IPS DF 4.7 (cell line): ENCODE measurements around the gene NFYC.

Source experiments
- DNase-seq: peaks from one replicate; pipeline ENCODE4 v3.0.0-alpha.2; 2013; ENCODE audit warnings: low spot score; ENCODE audit errors: extremely low read depth

Gene NFYC

DNA sequence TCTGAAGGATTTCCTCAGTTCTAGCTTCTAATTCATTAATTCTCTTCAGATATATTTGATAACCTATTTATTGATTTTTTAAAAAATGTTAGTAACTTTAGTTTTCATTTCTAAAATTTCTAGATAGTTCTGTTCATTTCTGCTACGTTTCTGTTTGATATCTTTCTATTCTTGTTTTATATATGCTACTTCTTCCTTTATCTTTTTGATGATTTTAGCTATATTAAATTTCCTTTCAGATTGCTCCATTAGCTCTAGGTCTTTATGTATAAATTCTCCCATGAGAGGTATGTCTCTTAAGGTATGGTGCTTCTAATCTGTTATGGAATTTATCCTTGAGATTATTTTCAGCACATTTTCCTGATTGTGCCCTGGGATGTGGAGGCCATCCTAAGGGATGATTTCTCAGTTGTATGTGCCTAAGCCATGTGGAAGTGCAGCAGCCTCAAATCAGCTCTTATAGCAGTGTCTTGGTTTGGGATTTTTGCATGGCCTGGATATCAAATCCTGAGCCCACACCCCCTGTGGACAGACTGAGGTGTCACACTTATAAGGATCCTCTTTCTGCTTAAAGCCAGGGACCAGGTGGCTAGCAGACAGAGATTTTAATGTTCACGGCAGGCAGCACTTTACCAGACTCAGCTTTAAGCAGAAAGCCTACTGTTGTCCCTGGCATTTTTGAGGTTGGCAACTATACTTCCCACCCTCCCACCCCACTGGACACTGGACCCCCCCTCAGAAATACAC is 85.9 kb downstream of the NFYC start:
- DNase-seq: no peak

DNA sequence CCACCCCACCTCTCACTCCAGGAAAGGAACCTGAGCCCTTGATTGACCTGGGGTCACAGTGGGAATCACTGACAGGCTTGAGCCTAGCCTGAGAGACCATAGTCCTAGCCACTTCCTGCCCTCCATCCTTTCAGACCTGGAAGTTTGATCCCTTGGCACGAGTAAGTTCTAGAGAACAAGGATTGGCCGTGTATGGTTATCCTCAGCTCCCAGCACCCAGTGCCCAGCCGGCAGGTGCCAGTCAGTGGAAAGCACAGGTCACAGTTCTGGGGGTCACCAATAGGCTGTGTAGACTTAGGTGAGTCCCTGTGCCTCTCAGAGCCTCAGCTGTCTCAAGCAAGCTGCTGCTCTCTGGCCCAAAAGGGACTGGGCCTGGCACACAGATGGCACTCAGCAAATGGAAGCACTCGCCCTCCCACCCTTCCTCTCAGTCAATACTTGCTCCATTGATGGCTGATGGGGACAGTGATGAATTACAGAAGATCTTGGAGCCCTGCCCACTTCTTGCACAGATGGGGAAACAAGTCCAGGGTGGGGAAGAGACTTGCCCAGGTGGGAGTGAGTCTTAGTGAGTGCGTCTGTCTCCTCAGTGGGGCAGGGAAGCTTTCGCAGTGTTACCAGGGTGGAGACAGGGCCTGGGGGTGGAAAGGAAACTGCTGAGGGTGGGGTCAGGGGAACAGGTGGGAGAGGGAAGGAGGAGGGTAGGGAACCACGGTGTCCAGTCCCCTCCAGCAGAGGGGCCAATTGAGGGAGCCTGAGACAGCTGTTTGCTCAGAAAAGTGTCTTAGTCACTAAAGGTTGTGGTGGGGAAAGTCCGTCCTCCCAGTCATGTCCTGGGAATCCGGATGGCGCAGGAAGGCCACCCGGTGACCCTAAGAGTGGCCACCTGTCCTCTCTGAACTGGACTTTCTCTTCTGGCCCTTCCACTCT is 89.4 kb downstream of the NFYC start:
- DNase-seq: no peak

DNA sequence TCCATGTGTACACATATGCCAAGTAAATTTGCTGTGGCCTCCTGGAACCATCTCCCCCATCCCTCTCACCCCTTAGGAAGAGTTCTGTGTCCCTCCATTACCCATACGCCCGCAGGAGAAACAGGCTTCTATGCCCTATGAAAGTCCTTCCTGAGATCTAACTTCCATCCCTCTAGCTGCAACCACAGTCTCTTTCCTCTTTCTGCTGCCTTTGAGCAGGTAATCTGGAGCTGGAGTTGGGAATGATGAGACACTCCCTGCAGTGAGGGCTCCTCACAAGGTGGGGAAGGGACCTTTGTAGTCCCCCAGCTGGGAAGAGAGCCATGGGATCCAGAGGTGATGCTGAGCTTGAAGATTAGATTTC is 90.1 kb downstream of the NFYC start:
- DNase-seq: no peak

DNA sequence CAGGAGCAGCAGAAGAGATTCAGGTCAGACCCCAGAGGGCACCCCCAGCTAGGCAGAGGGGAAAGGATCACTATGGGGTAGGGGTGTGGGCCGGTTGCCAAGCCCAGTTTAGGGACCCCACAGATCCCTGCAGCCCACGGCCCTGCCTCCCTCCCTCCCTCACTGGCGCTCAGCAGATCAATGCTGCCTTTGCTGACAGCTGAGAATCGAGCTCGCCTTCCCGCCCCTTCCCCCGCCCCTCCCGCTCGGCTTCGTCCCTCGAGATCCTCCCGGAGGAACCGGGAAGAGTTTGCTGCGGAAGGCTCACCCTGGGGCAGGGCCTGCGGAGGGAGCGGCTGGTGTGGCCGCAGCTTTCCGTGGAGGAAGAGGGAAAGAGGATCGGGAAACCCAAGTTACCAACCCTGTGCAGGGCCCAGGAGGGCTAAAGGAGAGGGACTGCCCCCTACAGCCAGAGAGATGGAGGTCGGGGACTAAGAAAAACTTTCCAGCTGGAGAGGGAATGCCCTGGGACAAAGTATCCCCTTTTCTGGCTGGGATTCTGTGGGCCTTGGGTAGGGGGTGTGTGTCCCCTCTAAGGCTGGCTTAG is 91.0 kb downstream of the NFYC start:
- no peak for DNase-seq

DNA sequence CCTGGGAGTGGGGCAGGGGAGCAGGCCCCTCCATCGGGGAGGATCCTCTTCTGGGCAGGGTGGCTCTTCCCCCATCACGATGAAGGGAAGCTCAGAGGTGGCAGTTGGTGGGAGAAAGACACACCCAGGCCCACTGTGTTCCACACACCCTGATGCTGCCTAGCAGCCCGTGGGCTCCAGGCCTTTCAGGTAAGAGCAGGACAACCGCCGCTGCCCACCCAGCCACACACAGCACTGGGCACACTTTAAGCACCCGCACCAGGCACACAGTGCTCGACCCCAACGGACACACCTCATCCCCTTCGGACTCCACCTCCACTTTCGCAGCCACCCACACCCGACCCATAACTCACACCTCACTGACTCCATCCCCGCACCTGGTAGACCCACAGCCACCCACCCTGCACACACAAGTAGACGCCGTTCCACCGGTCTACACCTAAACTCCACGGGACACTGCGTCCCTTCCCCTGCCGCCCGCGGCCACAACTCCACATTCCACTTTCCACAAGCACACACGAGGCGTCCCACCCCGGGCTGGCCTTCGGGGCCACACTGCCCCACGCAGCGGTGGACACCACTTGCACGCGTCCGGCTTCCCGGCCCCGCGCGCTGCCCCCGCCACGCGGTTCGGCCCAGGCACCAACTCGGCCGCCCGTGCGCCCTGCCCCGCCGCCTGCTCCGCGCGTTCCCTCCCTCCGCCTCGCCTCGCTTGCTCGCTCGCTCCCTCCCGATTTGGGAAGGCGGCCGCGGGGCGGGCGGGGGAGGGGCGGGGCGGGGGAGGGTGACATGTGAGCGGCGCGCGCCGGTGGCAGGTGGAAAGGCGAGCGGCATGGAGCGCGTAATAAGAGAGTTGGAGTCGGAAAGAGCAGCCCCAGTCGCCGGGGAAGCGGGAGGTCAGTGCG is 91.7 kb downstream of the NFYC start, which contains the start of gene KCNQ4:
Gene KCNQ4 (plus strand): TSS at position 787 of the 905 bp plus-strand sequence. CDS start 307 bp downstream, outside the sequence.
- no peak for DNase-seq

DNA sequence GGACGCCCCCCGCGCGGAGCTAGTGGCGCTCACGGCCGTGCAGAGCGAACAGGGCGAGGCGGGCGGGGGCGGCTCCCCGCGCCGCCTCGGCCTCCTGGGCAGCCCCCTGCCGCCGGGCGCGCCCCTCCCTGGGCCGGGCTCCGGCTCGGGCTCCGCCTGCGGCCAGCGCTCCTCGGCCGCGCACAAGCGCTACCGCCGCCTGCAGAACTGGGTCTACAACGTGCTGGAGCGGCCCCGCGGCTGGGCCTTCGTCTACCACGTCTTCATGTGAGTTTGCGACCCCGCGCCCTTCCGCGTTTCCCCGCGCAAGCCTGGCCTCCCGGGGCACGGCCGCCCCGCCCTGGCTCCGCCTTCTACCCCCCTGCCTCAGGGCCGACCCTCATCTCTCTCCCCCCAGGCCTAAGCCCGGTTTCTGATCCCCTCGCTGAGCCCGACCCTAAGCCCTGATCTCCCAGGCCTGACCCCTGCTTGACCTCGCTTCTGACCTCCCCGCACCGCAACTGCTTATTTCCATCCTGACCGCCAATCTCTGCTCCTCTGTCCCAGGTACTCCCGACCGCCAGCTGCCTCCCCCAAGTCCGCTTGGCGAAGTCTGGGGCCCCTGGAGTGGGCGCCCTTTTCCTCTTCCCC is 92.8 kb downstream of the NFYC start:
- DNase-seq: no peak

DNA sequence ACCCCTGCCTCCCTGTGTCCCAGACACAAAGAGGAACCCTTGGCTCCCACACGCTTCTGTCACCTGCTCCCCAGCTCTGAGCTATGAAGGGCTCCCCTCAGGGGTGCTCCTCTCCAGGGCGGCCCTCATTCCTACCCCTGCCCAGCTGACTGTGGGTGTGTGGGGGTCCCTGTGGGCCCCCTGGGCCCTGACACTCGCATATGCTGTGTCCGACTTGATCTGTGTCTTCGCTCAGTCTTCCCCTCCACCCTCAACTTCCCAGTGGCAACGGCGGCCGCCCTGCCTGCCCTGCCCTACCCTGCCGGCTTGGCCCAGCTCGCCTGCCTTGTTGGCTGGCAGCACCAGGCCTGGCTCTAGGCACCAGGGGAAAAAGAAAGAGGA is 93.3 kb downstream of the NFYC start:
- DNase-seq: no peak

DNA sequence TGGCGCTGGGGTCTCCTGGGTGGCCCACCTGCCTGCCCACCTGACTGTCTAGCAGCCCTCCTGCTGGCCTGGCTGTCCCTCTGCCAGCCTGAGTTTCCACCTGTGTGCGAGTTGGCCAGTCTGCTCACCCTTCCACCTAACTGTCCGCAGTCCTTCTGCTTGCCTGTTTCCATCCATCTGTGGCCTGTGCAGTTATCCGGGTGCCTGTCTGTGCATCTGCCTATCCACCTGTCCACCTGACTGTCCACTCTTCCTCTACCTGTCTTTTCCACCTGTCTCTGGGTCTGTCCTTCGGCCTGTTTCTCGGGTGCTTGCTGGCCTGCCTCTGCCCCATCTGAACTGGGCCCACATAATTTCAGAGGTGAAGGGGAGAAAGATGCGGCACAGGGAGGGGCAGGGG is 93.9 kb downstream of the NFYC start:
- no peak for DNase-seq

DNA sequence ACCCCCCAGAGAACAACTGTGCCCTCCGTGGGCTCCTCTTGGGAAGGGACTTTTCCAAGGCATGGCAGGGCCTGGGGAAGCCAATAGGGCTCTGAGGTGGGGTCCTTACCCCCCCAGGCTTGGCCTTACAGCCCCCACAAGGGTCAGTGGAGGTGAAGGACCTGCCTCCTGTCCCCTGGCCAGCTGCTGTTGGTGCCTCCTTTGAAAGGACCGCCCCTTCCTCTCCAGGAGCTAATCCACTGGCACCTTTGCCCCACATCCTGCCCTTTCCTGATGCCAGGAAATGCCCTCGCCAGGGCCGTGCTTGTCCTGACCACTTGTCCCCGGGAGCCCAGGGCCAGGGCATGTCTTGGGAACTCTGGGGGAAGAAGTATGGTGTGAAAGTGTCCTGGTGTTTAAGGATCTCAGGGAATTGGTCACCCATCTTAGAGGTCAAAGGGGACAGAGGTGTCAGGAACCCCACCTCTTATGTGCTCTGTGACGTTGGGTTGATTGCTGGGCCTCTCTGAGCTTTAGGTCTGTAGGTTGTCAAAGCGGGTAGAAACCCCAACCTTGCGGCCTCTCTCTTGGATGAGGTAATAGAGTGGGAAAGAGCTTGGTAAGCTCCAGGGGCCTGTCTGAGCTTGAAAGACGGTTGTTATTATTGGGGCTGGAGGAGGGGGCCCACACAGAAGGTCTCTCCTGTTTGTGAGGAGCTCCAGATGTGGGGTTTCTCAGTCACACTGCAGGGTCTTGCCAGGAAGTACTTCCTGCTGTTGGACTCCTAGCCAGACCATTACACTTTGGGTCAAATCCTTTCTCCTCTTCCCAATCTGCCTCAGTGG is 94.9 kb downstream of the NFYC start:
- no peak for DNase-seq

DNA sequence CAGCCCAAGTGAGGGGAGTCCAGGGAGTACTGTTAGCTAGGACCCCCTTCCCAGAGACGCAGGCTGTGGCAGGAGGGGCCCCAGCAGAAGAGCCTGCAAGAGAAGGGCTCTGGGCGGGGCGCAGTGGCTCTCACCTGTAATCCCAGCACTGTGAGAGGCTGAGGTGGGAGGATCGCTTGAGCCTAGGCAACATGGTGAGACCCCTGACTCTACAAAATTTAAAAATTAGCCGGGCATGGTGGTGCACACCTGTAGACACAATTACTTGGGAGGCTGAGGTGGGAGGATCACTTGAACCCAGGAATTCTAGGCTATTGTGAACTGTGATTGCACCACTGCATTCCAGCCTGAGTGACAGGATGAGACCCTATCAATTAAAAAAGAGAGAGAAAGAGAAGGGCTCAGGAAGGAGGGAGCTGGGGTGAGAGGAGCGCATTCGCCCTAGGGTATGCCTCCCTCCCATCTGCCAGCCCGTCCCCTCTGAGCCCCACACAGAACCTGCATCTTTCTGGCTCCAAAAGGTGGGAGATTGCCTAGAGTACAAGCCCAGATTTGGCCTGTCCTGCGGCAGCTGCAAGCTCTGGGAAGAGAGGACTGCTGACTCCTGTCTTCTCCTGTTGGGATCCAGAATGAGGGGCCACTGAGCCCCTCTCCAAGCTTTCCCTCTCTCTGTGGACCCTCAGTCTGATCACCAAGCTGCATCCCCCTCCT is 95.6 kb downstream of the NFYC start:
- DNase-seq: no peak

DNA sequence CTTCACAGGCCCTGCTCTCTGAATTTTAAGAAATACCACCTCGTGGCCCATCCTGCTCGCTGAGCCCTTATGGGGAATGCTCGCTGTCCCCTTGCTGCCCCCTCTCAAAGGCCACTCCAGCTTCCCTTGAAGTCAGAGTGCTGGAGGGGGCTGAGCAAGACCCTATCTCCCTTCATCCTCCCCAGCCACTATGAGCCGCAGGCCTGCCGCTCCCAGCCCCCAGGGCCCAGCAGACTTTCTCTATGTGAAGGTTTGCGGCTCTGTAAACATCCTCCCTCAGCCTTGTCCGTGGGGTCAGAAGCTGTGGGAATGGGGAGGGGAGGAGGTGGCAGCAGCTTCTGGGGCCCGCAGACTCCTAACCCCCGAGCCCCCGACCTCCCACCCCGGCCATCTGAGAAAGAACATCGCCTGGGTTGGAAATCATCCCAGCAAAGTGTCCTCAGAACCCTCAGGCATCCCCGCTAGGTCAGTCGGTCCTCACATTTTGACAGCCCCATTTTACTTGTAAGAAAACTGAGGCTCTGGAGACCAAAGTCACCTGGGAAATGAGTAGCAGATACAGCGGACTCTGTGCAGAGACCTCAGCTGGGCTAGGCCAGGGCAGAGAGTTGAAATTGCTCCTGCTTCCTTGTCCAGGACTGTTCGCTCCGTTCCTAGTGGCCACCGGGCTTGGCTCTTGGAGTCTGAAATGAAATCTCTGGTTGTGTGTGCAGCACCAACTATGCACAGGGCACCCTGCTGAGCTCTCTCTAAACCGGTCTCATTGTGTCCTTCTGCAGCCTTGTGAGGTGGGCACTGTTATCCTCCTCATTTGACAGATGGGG is 96.4 kb downstream of the NFYC start:
- DNase-seq: no peak

DNA sequence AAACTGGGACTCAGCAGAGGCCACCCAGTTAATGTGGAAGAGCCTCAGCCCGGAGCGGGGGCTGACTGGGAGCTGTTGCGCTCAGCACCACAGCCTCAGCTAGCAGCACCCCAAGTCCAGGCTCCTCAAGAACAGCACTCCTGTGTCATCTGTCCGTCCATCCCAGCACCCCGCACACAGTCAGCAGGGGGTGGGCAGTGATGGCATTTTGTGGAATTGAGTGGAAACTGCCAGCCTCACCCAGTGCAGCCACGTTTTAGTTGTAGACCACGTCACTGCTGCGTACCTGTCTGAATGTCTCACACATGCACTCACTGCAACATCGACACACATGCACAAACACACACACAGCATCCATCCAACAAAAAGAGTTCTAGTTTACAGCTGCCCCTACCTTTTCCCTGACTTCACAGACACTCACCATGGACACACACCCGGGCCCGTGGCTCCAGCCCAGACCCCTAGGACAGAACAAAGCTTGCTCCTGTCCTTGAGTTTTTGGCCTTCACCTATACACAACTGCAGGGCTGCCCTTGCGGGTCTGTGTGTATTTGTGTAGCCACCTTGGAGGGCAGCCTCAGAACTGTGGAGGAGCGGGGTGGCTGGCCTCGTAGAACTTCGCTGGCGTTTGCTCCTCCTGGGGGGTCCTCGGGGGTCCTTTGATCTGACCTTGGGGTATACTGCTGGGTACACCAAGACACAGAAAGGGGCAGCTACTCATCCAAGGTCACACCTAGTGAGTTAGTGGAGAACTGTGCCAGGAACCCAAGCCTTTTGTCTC is 97.2 kb downstream of the NFYC start:
- DNase-seq: no peak

DNA sequence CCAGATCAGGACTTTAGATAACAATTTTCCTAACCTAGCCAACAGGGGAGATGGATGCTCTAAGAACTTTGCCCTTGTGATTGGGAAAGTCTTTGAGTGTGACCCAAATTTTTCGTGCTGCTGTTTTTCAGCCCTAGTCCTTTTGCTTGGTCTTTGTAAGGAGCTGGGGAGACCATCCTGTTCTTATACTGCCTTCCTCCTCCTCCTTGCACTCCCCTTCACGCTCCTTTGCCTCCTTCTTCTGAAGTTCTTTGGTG is 97.8 kb downstream of the NFYC start:
- DNase-seq: no peak

DNA sequence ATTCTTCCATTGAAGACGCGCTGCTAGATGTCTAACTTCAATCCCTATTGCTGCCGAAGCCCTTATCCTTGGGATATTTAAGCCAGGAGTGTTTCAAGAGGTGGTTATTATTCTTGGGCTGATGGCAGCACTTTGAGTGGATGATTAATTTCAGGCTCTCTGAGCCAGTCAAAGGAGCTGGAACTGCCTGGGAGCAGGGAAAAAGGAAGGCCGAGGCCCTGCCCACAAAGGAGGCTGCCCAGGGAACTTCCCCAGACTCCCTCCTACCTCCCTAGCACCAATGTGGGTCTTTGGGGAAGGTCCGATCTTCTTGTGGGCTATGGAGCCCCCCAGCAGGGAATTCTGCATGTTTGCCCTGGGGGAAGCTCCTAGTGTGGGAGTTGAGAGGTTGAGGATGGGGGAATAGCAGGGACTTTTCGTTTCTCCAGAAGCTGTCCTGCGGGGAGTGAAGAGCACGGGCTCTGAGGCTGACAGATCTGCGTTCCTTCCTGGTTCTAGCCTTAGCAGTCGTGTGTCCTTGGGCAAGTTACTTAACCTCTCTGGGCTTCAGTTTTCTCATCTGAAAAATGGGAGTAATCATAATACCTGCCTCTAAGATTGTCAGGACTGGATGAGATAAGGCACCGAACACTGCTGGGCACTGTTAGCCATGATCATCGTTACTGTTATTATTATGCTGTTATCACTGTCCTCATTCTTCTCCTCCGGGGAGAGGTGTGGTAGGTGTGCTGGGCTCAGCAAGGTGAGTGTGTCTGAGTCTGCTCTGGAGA is 98.3 kb downstream of the NFYC start:
- DNase-seq: no peak

DNA sequence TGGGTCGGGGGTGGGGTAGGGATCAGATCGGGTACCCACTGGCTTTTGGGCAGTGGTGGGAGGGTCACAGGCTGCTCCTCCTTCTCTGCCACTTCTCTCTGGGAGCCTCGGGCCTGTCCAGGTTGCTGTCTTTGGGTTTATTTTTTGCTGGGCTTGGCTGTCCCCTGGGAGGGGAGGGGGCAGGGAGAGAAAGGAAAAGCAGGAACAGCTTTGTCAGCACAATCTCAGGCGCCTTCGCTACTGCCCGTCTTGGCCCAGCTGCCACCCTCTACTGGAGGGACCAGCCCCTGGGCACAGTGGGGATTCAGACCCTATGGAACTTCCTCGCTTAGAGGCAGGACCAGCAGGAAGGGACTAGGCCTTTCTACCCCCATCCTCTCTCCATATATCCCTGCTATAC is 100.5 kb downstream of the NFYC start:
- no peak for DNase-seq

DNA sequence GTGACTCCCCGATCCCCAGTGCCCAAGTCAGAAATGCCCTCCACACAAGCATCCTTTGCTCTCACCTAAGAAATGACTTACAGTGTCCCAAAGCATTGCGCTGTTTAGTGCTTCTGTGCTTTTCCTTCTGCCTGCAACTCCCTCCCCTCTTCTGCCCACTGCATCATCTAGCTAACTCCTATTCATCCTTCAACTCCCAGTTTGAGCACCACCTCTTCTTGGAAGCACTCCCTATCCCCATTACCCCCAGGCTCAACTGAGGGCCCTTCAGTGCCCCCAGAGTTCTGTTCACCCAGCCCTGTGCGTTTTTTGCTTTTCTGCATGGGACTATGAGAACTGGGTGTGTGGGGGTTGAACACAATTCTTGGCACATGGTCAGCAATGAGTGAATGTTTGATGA is 102.1 kb downstream of the NFYC start:
- DNase-seq: no peak

DNA sequence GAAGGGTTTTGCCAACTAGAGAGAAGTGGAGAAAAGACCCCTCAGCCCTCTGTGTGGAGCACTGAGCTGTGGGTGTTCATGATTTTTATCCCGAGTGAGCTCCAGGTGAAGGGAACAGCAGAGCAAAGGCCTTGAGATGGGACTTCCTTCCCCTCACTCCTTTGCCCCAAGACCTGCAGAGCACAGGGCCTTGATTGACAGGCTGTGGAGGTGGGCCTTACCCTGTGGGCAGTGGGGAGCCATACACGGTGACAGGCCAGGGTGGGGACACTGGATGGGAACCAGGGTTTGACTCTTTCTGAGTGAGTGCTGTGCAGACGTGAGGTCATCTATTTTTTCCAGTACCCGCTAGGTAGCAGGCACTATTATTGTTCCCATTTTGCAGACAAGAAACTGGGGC is 102.5 kb downstream of the NFYC start:
- DNase-seq: no peak
